GM12878 (cell line): ENCODE data around the gene MLXIP. TPM values are rescaled to one million over a fixed set of nuclear protein-coding genes. Genes with fewer than 3 reads are reported as not detected.
A peak's percentile ranks its signal among the peaks of the same experiment; 100 is the strongest.

Experiments used
- ATF3 ChIP-seq: IDR thresholded peaks from 2 replicates; pipeline ENCODE4 v1.6.1; 2011; ENCODE audit warnings: low read depth, mild to moderate bottlenecking, low read length, moderate library complexity, borderline replicate concordance; ENCODE audit errors: extremely low read depth
- ATF7 ChIP-seq: fragments of 450-650 bp; IDR thresholded peaks from 2 replicates; pipeline ENCODE4 v1.6.1; 2016; ENCODE audit warnings: low read depth, mild to moderate bottlenecking
- BCL3 ChIP-seq: IDR thresholded peaks from 2 replicates; pipeline ENCODE4 v1.6.1; 2011; ENCODE audit warnings: borderline replicate concordance, low read depth, mild to moderate bottlenecking, moderate library complexity, low read length; ENCODE audit not compliant: insufficient read depth, poor library complexity, severe bottlenecking
- BMI1 ChIP-seq: fragments of 450-650 bp; IDR thresholded peaks from 2 replicates; pipeline ENCODE4 v1.6.1; 2016; ENCODE audit warnings: mild to moderate bottlenecking, moderate library complexity, borderline replicate concordance
- CEBPB ChIP-seq, 2 experiments: fragments of 150-350 bp in 1 of 2; IDR thresholded peaks; 2 replicates each; pipeline ENCODE4 v1.6.1; 2012 to 2014; ENCODE audit warnings: low read depth in 2 of 2, low read length in 2 of 2, borderline replicate concordance in 1 of 2, inconsistent platforms in 1 of 2
- CEBPZ ChIP-seq: fragments of 150-350 bp; IDR thresholded peaks from 2 replicates; pipeline ENCODE4 v1.6.1; 2016; ENCODE audit warnings: low read depth, low read length
- CHD2 ChIP-seq: IDR thresholded peaks from 2 replicates; pipeline ENCODE4 v1.6.1; 2011; ENCODE audit warnings: low read depth, low read length, improper control_type of control experiment, borderline replicate concordance
- CHD4 ChIP-seq: fragments of 200-600 bp; sonication (generic); IDR thresholded peaks from 2 replicates; pipeline ENCODE4 v1.6.1; 2016; ENCODE audit warnings: mild to moderate bottlenecking
- CREB1 ChIP-seq: IDR thresholded peaks from 2 replicates; pipeline ENCODE4 v1.6.1; 2012; ENCODE audit warnings: low read depth, mild to moderate bottlenecking, inconsistent platforms
- DPF2 ChIP-seq: fragments of 450-650 bp; IDR thresholded peaks from 2 replicates; pipeline ENCODE4 v1.6.1; 2017; ENCODE audit warnings: mild to moderate bottlenecking
- EED ChIP-seq: sonication (generic); IDR thresholded peaks from 2 replicates; pipeline ENCODE4 v1.6.1; 2016; ENCODE audit warnings: antibody characterized with exemption, low read depth
- FOS ChIP-seq: IDR thresholded peaks from 3 replicates; pipeline ENCODE4 v1.6.1; 2011; ENCODE audit warnings: borderline replicate concordance; ENCODE audit not compliant: insufficient read length; ENCODE audit errors: extremely low read depth
- HSF1 ChIP-seq: fragments of 150-350 bp; IDR thresholded peaks from 2 replicates; pipeline ENCODE4 v1.6.1; 2014; ENCODE audit warnings: mild to moderate bottlenecking, low read depth, low read length
- IKZF2 ChIP-seq, 2 experiments: fragments of 450-650 bp; IDR thresholded peaks; 2 replicates each; pipeline ENCODE4 v1.6.1; 2017; ENCODE audit warnings: mild to moderate bottlenecking in 2 of 2, moderate library complexity in 2 of 2
- MTA3 ChIP-seq: IDR thresholded peaks from 2 replicates; pipeline ENCODE4 v1.6.1; 2012; ENCODE audit warnings: low read length, inconsistent platforms, borderline replicate concordance
- NFYB ChIP-seq: IDR thresholded peaks from 2 replicates; pipeline ENCODE4 v1.6.1; 2011; ENCODE audit warnings: low read depth, mild to moderate bottlenecking, low read length, improper control_type of control experiment, moderate library complexity; ENCODE audit not compliant: insufficient read depth
- PAX5 ChIP-seq: IDR thresholded peaks from 2 replicates; pipeline ENCODE4 v1.6.1; 2011; ENCODE audit warnings: low read depth, low read length, borderline replicate concordance
- RCOR1 ChIP-seq: conservative IDR thresholded peaks from 2 replicates; pipeline ENCODE4 v1.6.1; 2012; ENCODE audit warnings: low read depth, low read length, improper control_type of control experiment
- RUNX3 ChIP-seq: IDR thresholded peaks from 2 replicates; pipeline ENCODE4 v1.6.1; 2012; ENCODE audit warnings: low read length, inconsistent platforms
- SIN3A ChIP-seq: IDR thresholded peaks from 2 replicates; pipeline ENCODE4 v1.6.1; 2012; ENCODE audit warnings: low read depth, low read length, improper control_type of control experiment
- SMAD5 ChIP-seq: IDR thresholded peaks from 2 replicates; pipeline ENCODE4 v1.6.1; 2016; ENCODE audit warnings: antibody characterized with exemption, low read depth
- SUPT20H ChIP-seq: IDR thresholded peaks from 2 replicates; pipeline ENCODE4 v1.6.1; 2011; ENCODE audit warnings: low read depth, mild to moderate bottlenecking, low read length, moderate library complexity, borderline replicate concordance; ENCODE audit not compliant: control insufficient read depth
- TARDBP ChIP-seq: IDR thresholded peaks from 2 replicates; pipeline ENCODE4 v1.6.1; 2016; ENCODE audit warnings: borderline replicate concordance
- ZNF24 ChIP-seq: fragments of 450-650 bp; IDR thresholded peaks from 2 replicates; pipeline ENCODE4 v1.6.1; 2017; ENCODE audit warnings: antibody characterized with exemption, mild to moderate bottlenecking
- polyA plus RNA-seq, 11 experiments: library from polyadenylated mRNA; depleted of rRNA in 4 of 11; unstranded in 6 of 11; stranded (reverse) in 5 of 11; fragments of >200 nt; fragmentation: Nextera tagmentation in 4 of 11; fragmentation: Illumina TruSeq in 1 of 11; extraction: Ambion mirVana in 4 of 11; extraction: Trizol in 1 of 11; gene quantifications; 1 replicate in 1 of 11; 2 replicates in 10 of 11; pipeline versions ENCODE4 v1.2.1 to v1.2.3, GENCODE V29; 2011 to 2016; ENCODE audit warnings: inconsistent platforms in 2 of 11, missing spikeins in 2 of 11, low read depth in 1 of 11
- total RNA-seq, 4 experiments: library from RNA; depleted of rRNA in 3 of 4; stranded (reverse); fragments of >200 nt in 3 of 4; fragmentation: Illumina TruSeq in 1 of 4; extraction: Trizol in 1 of 4; gene quantifications; 2 replicates each; pipeline versions ENCODE4 v1.2.1 to v1.2.3, GENCODE V29; 2013 to 2021

Gene MLXIP
- total and polyA plus RNA-seq, 10 of the 15 experiments (the other 5 are each of a cell fraction or from before 2014, with no cell fraction given): 1.1 to 23.7 (median 7.0) TPM

- TF ChIP-seq CHD2: no peak
- no peak for TF ChIP-seq ZNF24
- TF ChIP-seq ATF7: peak; percentile 19; the same call in 1 of the 2 replicates
- TF ChIP-seq EED: peak; percentile 97
- TF ChIP-seq CREB1: no peak
- TF ChIP-seq SUPT20H: no peak
- TF ChIP-seq DPF2: peak; percentile 82
- no peak for TF ChIP-seq CEBPZ
- TF ChIP-seq FOS: peak; percentile 6
- TF ChIP-seq TARDBP: no peak; the same call in 1 of the 2 replicates
- TF ChIP-seq RUNX3: peak; percentile 82
- 0 out of 2 replicates have a peak, but pooled peaks have one; percentile 28 for TF ChIP-seq SIN3A
- no peak for TF ChIP-seq CHD4
- no peak for TF ChIP-seq NFYB
- no peak for TF ChIP-seq SMAD5
- no peak for TF ChIP-seq HSF1
- peak; percentile 78 to 82 for TF ChIP-seq IKZF2 (IDR thresholded peaks at IDR 0.05)
- TF ChIP-seq CEBPB (IDR thresholded peaks at IDR 0.05; ENCODE audit: borderline replicate concordance in 1 of 2, low read depth in 2 of 2, low read length in 2 of 2): 0 out of 4 replicates have a peak, but pooled peaks of 1 of the 2 experiments have one; percentile 32
- TF ChIP-seq BCL3: peak; percentile 63
- no peak for TF ChIP-seq BMI1
- TF ChIP-seq MTA3: no peak
- no peak for TF ChIP-seq RCOR1
- TF ChIP-seq PAX5: 0 out of 2 replicates have a peak, but pooled peaks have one; percentile 9
- 0 out of 2 replicates have a peak, but pooled peaks have one; percentile 39 for TF ChIP-seq ATF3
Measured at GRCh38 chr12:122166422-122167349, 88.1 kb downstream of the MLXIP start (continued).
